H9 (cell line): ENCODE results near the gene HPSE. TPM values are rescaled to one million over a fixed set of nuclear protein-coding genes. Genes with fewer than 3 reads are reported as not detected.

Experiments used
- DNase-seq: peaks from one replicate; pipeline ENCODE4 v3.0.0-alpha.2; 2017
- H2AFZ ChIP-seq: one replicate; pipeline ENCODE4 v1.6.1; 2013; ENCODE audit warnings: mild to moderate bottlenecking, low read length, control low read depth, moderate library complexity
- H2AK5ac ChIP-seq: 2 replicates; pipeline ENCODE4 v1.6.1; 2013; ENCODE audit warnings: low read length, control low read depth, mixed read lengths; ENCODE audit not compliant: insufficient read length
- H2BK120ac ChIP-seq: one replicate; pipeline ENCODE4 v1.6.1; 2013; ENCODE audit warnings: low read depth, mild to moderate bottlenecking, low read length, control low read depth, inconsistent platforms; ENCODE audit not compliant: poor library complexity, severe bottlenecking
- H2BK12ac ChIP-seq: 2 replicates; pipeline ENCODE4 v1.6.1; 2013; ENCODE audit warnings: low read length, control low read depth, mixed read lengths, low read depth; ENCODE audit not compliant: insufficient read length
- H2BK15ac ChIP-seq: 2 replicates; pipeline ENCODE4 v1.6.1; 2013; ENCODE audit warnings: low read depth, low read length, control low read depth
- H2BK20ac ChIP-seq: one replicate; pipeline ENCODE4 v1.6.1; 2013; ENCODE audit warnings: low read depth, mild to moderate bottlenecking, low read length, control low read depth, inconsistent platforms; ENCODE audit not compliant: poor library complexity, severe bottlenecking
- H2BK5ac ChIP-seq: 2 replicates; pipeline ENCODE4 v1.6.1; 2013; ENCODE audit warnings: low read length, control low read depth, mixed read lengths; ENCODE audit not compliant: insufficient read length
- H3K14ac ChIP-seq: 2 replicates; pipeline ENCODE4 v1.6.1; 2013; ENCODE audit warnings: low read length, control low read depth; ENCODE audit not compliant: insufficient read depth
- H3K18ac ChIP-seq: 2 replicates; pipeline ENCODE4 v1.6.1; 2013; ENCODE audit warnings: low read depth, mild to moderate bottlenecking, mixed read lengths, low read length, control low read depth; ENCODE audit not compliant: insufficient read length
- H3K23ac ChIP-seq: 2 replicates; pipeline ENCODE4 v1.6.1; 2013; ENCODE audit warnings: low read length, control low read depth, mixed read lengths, low read depth; ENCODE audit not compliant: insufficient read length
- H3K23me2 ChIP-seq: 2 replicates; pipeline ENCODE4 v1.6.1; 2013; ENCODE audit warnings: low read depth, mild to moderate bottlenecking, mixed read lengths, low read length, control low read depth; ENCODE audit not compliant: insufficient read length, poor library complexity, severe bottlenecking
- H3K27ac ChIP-seq: 2 replicates; pipeline ENCODE4 v1.5.1; 2013; ENCODE audit warnings: low read length, control low read depth, mixed read lengths, low read depth; ENCODE audit not compliant: insufficient read length
- H3K27me3 ChIP-seq: 2 replicates; pipeline ENCODE4 v1.6.1; 2013; ENCODE audit warnings: low read length, control low read depth, inconsistent platforms; ENCODE audit not compliant: insufficient read depth
- H3K4ac ChIP-seq: 2 replicates; pipeline ENCODE4 v1.6.1; 2013; ENCODE audit warnings: low read depth, mild to moderate bottlenecking, control low read depth, inconsistent platforms, low read length, moderate library complexity
- H3K4me1 ChIP-seq: 2 replicates; pipeline ENCODE4 v1.6.1; 2013; ENCODE audit warnings: low read length, control low read depth, inconsistent platforms; ENCODE audit not compliant: insufficient read depth
- H3K4me2 ChIP-seq: 2 replicates; pipeline ENCODE4 v1.6.1; 2013; ENCODE audit warnings: low read length, control low read depth, mixed read lengths; ENCODE audit not compliant: insufficient read length, insufficient read depth
- H3K56ac ChIP-seq: 2 replicates; pipeline ENCODE4 v1.6.1; 2013; ENCODE audit warnings: low read depth, mild to moderate bottlenecking, mixed read lengths, low read length, control low read depth; ENCODE audit not compliant: insufficient read length
- H3K79me1 ChIP-seq: 2 replicates; pipeline ENCODE4 v1.6.1; 2013; ENCODE audit warnings: low read depth, mild to moderate bottlenecking, moderate library complexity, low read length, control low read depth, inconsistent platforms; ENCODE audit not compliant: insufficient read depth, poor library complexity, severe bottlenecking
- H3K79me2 ChIP-seq: 2 replicates; pipeline ENCODE4 v1.6.1; 2013; ENCODE audit warnings: low read length, control low read depth, inconsistent platforms; ENCODE audit not compliant: insufficient read depth
- H3K9ac ChIP-seq: 2 replicates; pipeline ENCODE4 v1.6.1; 2013; ENCODE audit warnings: low read length, control low read depth, mixed read lengths; ENCODE audit not compliant: insufficient read length; ENCODE audit errors: extremely low read depth
- H3K9me3 ChIP-seq: one replicate; pipeline ENCODE4 v1.6.1; 2013; ENCODE audit warnings: low read depth, low read length, inconsistent platforms; ENCODE audit not compliant: control insufficient read depth
- H3T11ph ChIP-seq: one replicate; pipeline ENCODE4 v1.6.1; 2013; ENCODE audit warnings: mild to moderate bottlenecking, low read length, control low read depth, inconsistent platforms
- H4K20me1 ChIP-seq: one replicate; pipeline ENCODE4 v1.6.1; 2013; ENCODE audit not compliant: control insufficient read depth, insufficient read length, insufficient read depth
- H4K5ac ChIP-seq: 2 replicates; pipeline ENCODE4 v1.6.1; 2013; ENCODE audit warnings: low read depth, mild to moderate bottlenecking, mixed read lengths, low read length, control low read depth; ENCODE audit not compliant: insufficient read length
- H4K8ac ChIP-seq: replicated peaks from 2 replicates; pipeline ENCODE4 v1.6.1; 2013; ENCODE audit warnings: low read length, control low read depth, mixed read lengths, low read depth; ENCODE audit not compliant: insufficient read length
- H4K91ac ChIP-seq: 2 replicates; pipeline ENCODE4 v1.6.1; 2013; ENCODE audit warnings: low read depth, mild to moderate bottlenecking, moderate library complexity, mixed read lengths, low read length, control low read depth; ENCODE audit not compliant: insufficient read length
- H3K27ac Mint-ChIP-seq, 3 experiments: 2 replicates in 2 of 3; 3 replicates in 1 of 3; pipeline ENCODE4 v1.8.0; 2020 to 2021; ENCODE audit warnings: mixed read lengths in 3 of 3, mild to moderate bottlenecking in 1 of 3, moderate library complexity in 1 of 3
- H3K27me3 Mint-ChIP-seq: 2 replicates; pipeline ENCODE4 v1.8.0; 2021; ENCODE audit warnings: low read depth, mild to moderate bottlenecking, moderate library complexity, mixed read lengths
- H3K36me3 Mint-ChIP-seq, 3 experiments: 2 replicates in 2 of 3; 3 replicates in 1 of 3; pipeline ENCODE4 v1.8.0; 2020 to 2021; ENCODE audit warnings: low read depth in 3 of 3, mixed read lengths in 3 of 3; ENCODE audit not compliant: insufficient read depth in 1 of 3
- H3K4me1 Mint-ChIP-seq, 2 experiments: 2 replicates each; pipeline ENCODE4 v1.8.0; 2020; ENCODE audit warnings: mixed read lengths in 2 of 2
- H3K4me3 Mint-ChIP-seq, 2 experiments: 2 replicates in 1 of 2; 3 replicates in 1 of 2; pipeline ENCODE4 v1.8.0; 2020 to 2021; ENCODE audit warnings: mild to moderate bottlenecking in 2 of 2, mixed read lengths in 2 of 2, moderate library complexity in 1 of 2
- H3K9me3 Mint-ChIP-seq, 2 experiments: 2 replicates in 1 of 2; 3 replicates in 1 of 2; pipeline ENCODE4 v1.8.0; 2020; ENCODE audit warnings: mild to moderate bottlenecking in 2 of 2, mixed read lengths in 2 of 2, moderate library complexity in 1 of 2
- WGBS: extraction: QIAGEN DNeasy Blood & Tissue Kit; methylation state at CpG from one replicate; pipeline ENCODE4 v1.1.7; 2013; ENCODE audit warnings: missing lambda C conversion rate, low lambda C conversion rate, mixed read lengths; ENCODE audit not compliant: insufficient read length; ENCODE audit errors: extremely low coverage; 5-methylcytosine and 5-hydroxymethylcytosine counted together
- total RNA-seq: library from RNA; stranded (reverse); gene quantifications from 2 replicates; pipeline ENCODE4 v1.2.1, GENCODE V29; 2021
- TF ChIP-seq, protein P1 (sequence below): fragments of 200-600 bp; sonication (generic); conservative IDR thresholded peaks from 3 replicates; pipeline ENCODE4 v1.8.0; 2021; ENCODE audit warnings: antibody characterized with exemption, mild to moderate bottlenecking

Gene HPSE
- total RNA-seq, 1 experiment from 2014 or later = 2.0 TPM

DNA sequence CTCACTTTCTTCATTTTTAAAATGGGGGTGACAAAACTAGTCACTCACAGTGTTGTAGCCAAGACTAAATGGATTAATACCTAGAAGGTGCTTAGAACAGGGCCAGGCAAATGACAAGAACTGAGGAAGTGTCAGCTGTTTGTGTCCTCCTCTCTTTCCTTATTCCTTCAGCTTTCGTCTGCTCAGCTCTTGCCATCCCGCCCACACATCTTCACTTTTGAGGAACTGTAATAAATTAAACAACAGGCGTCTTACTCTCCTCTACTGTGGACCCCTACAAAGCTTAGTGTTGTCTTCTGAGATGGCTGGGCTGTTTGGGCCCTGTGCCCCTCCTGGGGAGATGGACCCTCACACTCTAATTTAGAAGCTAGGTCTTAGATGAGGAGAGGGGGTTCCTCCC, 2.7 kb downstream of the HPSE start:
- Histone ChIP-seq H3K14ac (no peak overlapping the region), H3T11ph (no peak overlapping the region), H3K79me1 (no peaks in the 10 kb centered on the region), H2BK15ac (no peak overlapping the region), H2BK120ac (no peak overlapping the region), H3K4me1 (no peaks in the 10 kb centered on the region), H3K18ac (no peak overlapping the region), H3K27me3 (peaks cover 10% of the 10 kb centered on the region; the same call in 1 of the 2 replicates), H3K4me2 (no peak overlapping the region), H3K27ac (no peak overlapping the region), H4K20me1 (no peaks in the 10 kb centered on the region), H3K79me2 (no peaks in the 10 kb centered on the region), H3K56ac (no peak overlapping the region), H3K23me2 (peaks cover 4% of the 10 kb centered on the region), H3K23ac (no peak overlapping the region), H4K91ac (no peak overlapping the region), H2AK5ac (no peak overlapping the region), H2BK20ac (no peak overlapping the region), H3K9me3 (no peaks in the 10 kb centered on the region), H4K5ac (no peak overlapping the region), H3K4ac (no peak overlapping the region), H2AFZ (no peak overlapping the region), H3K9ac (no peak overlapping the region), H2BK12ac (no peak overlapping the region), H4K8ac (no peak overlapping the region), H2BK5ac (no peak overlapping the region)
- WGBS = no CpG with 5 or more reads among the region's 3 CpGs
- H3K4me3 Mint-ChIP-seq = no peak overlapping the region
- TF ChIP-seq, protein P1, sequence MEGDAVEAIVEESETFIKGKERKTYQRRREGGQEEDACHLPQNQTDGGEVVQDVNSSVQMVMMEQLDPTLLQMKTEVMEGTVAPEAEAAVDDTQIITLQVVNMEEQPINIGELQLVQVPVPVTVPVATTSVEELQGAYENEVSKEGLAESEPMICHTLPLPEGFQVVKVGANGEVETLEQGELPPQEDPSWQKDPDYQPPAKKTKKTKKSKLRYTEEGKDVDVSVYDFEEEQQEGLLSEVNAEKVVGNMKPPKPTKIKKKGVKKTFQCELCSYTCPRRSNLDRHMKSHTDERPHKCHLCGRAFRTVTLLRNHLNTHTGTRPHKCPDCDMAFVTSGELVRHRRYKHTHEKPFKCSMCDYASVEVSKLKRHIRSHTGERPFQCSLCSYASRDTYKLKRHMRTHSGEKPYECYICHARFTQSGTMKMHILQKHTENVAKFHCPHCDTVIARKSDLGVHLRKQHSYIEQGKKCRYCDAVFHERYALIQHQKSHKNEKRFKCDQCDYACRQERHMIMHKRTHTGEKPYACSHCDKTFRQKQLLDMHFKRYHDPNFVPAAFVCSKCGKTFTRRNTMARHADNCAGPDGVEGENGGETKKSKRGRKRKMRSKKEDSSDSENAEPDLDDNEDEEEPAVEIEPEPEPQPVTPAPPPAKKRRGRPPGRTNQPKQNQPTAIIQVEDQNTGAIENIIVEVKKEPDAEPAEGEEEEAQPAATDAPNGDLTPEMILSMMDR = no peak
- H3K27me3 Mint-ChIP-seq = peaks cover 69% of the 10 kb centered on the region
- no peak overlapping the region for H3K27ac Mint-ChIP-seq
- DNase-seq = no peak
- H3K9me3 Mint-ChIP-seq = no peaks in the 10 kb centered on the region
- H3K36me3 Mint-ChIP-seq = no peaks in the 10 kb centered on the region
- peaks cover 14 to 16% of the 10 kb centered on the region in 2 experiments for H3K4me1 Mint-ChIP-seq
